PC-3 (cell line): ENCODE results near the gene UPF2. TPM values are rescaled to one million over a fixed set of nuclear protein-coding genes. Genes with fewer than 3 reads are reported as not detected.

Experiments
- ATAC-seq: fragments of 200-7000 bp; cut with Tn5 transposase; 2 replicates; pipeline ENCODE4 v1.9.1; 2020; ENCODE audit warnings: mild to moderate bottlenecking, moderate library complexity
- Bru-seq: library from RNA; stranded (reverse); fragments of 400-500 nt; gene quantifications from one replicate; lab custom pipeline; 2021; lab: Mats Ljungman, UMichigan
- BruChase-seq, 2 experiments: library from RNA; stranded (reverse); fragments of 400-500 nt; gene quantifications; one replicate each; lab custom pipeline; 2021; lab: Mats Ljungman, UMichigan
- BruUV-seq: library from RNA; stranded (reverse); fragments of 400-500 nt; replicated peaks from 2 replicates; lab custom pipeline; 2021; lab: Mats Ljungman, UMichigan
- CTCF ChIA-PET: fragments of 300-600 bp; sonication (Branson Sonifier 250); formaldehyde crosslinking; loops from one replicate; lab custom pipeline; 2022; ENCODE audit warnings: antibody characterized with exemption; lab: Charles Lee
- POLR2A ChIA-PET: fragments of 300-600 bp; sonication (Branson Sonifier 250); formaldehyde crosslinking; loops from one replicate; lab custom pipeline; 2022; ENCODE audit warnings: antibody characterized with exemption; ENCODE audit not compliant: unreplicated experiment; lab: Charles Lee
- DNase-seq: peaks from one replicate; pipeline ENCODE4 v3.0.0-alpha.2; 2015
- H2AFZ ChIP-seq: fragments of 300-600 bp; sonication (generic); 2 replicates; pipeline ENCODE4 v1.6.0; 2016; ENCODE audit warnings: antibody characterized with exemption, low read length
- H3F3A ChIP-seq: fragments of 300-600 bp; sonication (generic); one replicate; pipeline ENCODE4 v1.6.0; 2017; ENCODE audit warnings: antibody characterized with exemption, low read length, control low read depth, mild to moderate bottlenecking; ENCODE audit not compliant: unreplicated experiment
- H3K27ac ChIP-seq: fragments of 300-600 bp; sonication (generic); 2 replicates; pipeline ENCODE4 v1.5.1; 2016; ENCODE audit warnings: mild to moderate bottlenecking, low read length
- H3K27me3 ChIP-seq: fragments of 300-600 bp; sonication (generic); 2 replicates; pipeline ENCODE4 v1.6.1; 2016; ENCODE audit warnings: low read length, mixed read lengths
- H3K36me3 ChIP-seq: fragments of 300-600 bp; sonication (generic); 2 replicates; pipeline ENCODE4 v1.6.1; 2016; ENCODE audit warnings: low read depth, mixed run types, low read length, mixed read lengths
- H3K4me1 ChIP-seq: fragments of 300-600 bp; sonication (generic); 2 replicates; pipeline ENCODE4 v1.5.1; 2016; ENCODE audit warnings: low read length; ENCODE audit not compliant: insufficient read depth
- H3K4me2 ChIP-seq: fragments of 300-600 bp; sonication (generic); 2 replicates; pipeline ENCODE4 v1.6.0; 2016; ENCODE audit warnings: low read length
- H3K4me3 ChIP-seq: fragments of 300-600 bp; sonication (generic); 2 replicates; pipeline ENCODE4 v1.5.1; 2016; ENCODE audit warnings: mild to moderate bottlenecking, low read length, mixed read lengths
- H3K79me2 ChIP-seq: fragments of 300-600 bp; sonication (generic); 2 replicates; pipeline ENCODE4 v1.6.1; 2017; ENCODE audit warnings: low read length, mixed read lengths
- H3K9ac ChIP-seq: fragments of 300-600 bp; sonication (generic); 2 replicates; pipeline ENCODE4 v1.6.0; 2016; ENCODE audit warnings: mild to moderate bottlenecking, low read length
- H3K9me2 ChIP-seq: fragments of 300-600 bp; sonication (generic); replicated peaks from 2 replicates; pipeline ENCODE4 v1.6.1; 2016; ENCODE audit warnings: mixed run types, low read length, mixed read lengths
- H3K9me3 ChIP-seq: fragments of 300-600 bp; sonication (generic); 2 replicates; pipeline ENCODE4 v1.6.1; 2016; ENCODE audit warnings: low read length, mixed read lengths
- H4K20me1 ChIP-seq: fragments of 300-600 bp; sonication (generic); 2 replicates; pipeline ENCODE4 v1.6.1; 2016; ENCODE audit warnings: low read length, mixed read lengths
- CTCF ChIP-seq: fragments of 300-600 bp; sonication (generic); conservative IDR thresholded peaks from 2 replicates; pipeline ENCODE4 v1.5.1; 2017; ENCODE audit warnings: antibody characterized with exemption, low read depth, mild to moderate bottlenecking, low read length
- EZH2 ChIP-seq: fragments of 300-600 bp; sonication (generic); IDR thresholded peaks from one replicate; pipeline ENCODE4 v1.6.1; 2017; ENCODE audit warnings: antibody characterized with exemption, mild to moderate bottlenecking, low read length; ENCODE audit not compliant: unreplicated experiment
- EZH2phosphoT487 ChIP-seq: fragments of 300-600 bp; sonication (generic); IDR thresholded peaks from 2 replicates; pipeline ENCODE4 v1.6.1; 2018; ENCODE audit warnings: mild to moderate bottlenecking, antibody characterized with exemption, low read length, borderline replicate concordance
- intact Hi-C: fragments of 100-400 bp; cut with micrococcal nuclease; formaldehyde crosslinking; loops from 2 replicates; pipeline ENCODE4 v1.9.0; 2023
- long read RNA-seq: library from polyadenylated mRNA; unstranded; transcript quantifications from one replicate; pipeline ENCODE4 v2.0.0, GENCODE V29; 2021; ENCODE audit not compliant: unreplicated experiment
- total RNA-seq: library from RNA; depleted of rRNA; stranded (reverse); fragments of >200 nt; gene quantifications from 2 replicates; pipeline ENCODE4 v1.2.3, GENCODE V29; 2014; rRNA removed

UPF2 gene
- total RNA-seq (10.4 and 12.0 TPM in 2 replicates), Bru-seq, nascent RNA (percentile 76 among the genes with signal in this experiment), BruChase-seq, experiment 1, labeled RNA remaining after a 6-hour chase (percentile 74 among the genes with signal in this experiment), BruChase-seq, experiment 2, labeled RNA remaining after a 2-hour chase (percentile 73 among the genes with signal in this experiment)
- long read RNA-seq, full-length matches to known transcripts, result 43 of 74 reads
- long read RNA-seq, partial matches to known transcripts, result 22 of 74 reads
- long read RNA-seq, other reads (novel, unspliced or antisense), result 9 of 74 reads

GRCh38 chr10:12042797-12043651 lies at the start of gene UPF2:
Gene UPF2, minus strand, starts transcription at chr10:12042809. Its CDS starts 7,386 bp downstream, at chr10:12035423.
- Histone ChIP-seq H3K27me3 (no peaks in the 10 kb centered on the region), H3K4me3 (peak within 1 kb of the TSS; percentile 83), H3K27ac (peak within 1 kb of the TSS; percentile 95), H3F3A (no peaks in the 10 kb centered on the region), H3K36me3 (no peaks in the 10 kb centered on the region), H3K79me2 (peaks cover 44% of the 10 kb centered on the region), H2AFZ (peak within 1 kb of the TSS; percentile 95), H4K20me1 (no peaks in the 10 kb centered on the region), H3K9me3 (no peaks in the 10 kb centered on the region), H3K9me2 (no peaks in the 10 kb centered on the region), H3K4me1 (peaks cover 11% of the 10 kb centered on the region), H3K9ac (peak within 1 kb of the TSS; percentile 99), H3K4me2 (peak within 1 kb of the TSS; percentile 82)
- ChIA-PET CTCF (no interaction called here), POLR2A (no interaction called here)
- DNase-seq (peak; percentile 89), ATAC-seq (peak; percentile 82)
- TF ChIP-seq CTCF, result no peak
- no peak for TF ChIP-seq EZH2
- no peak for TF ChIP-seq EZH2phosphoT487
- no TSS peak for BruUV-seq
- intact Hi-C loops, result loop anchor here (1.0 kb wide), 1 partner anchor 24 kb away; no protein-coding TSS in a partner anchor

- ATAC-seq, result no peak
- Histone ChIP-seq H3K27me3 (no peaks in the 10 kb centered on the region), H2AFZ (no peak overlapping the region), H3K27ac (no peak overlapping the region), H3K79me2 (no peaks in the 10 kb centered on the region), H3K9me2 (no peaks in the 10 kb centered on the region), H3K4me3 (no peak overlapping the region), H3K4me1 (no peaks in the 10 kb centered on the region), H4K20me1 (no peaks in the 10 kb centered on the region), H3K9ac (no peak overlapping the region), H3F3A (no peaks in the 10 kb centered on the region), H3K4me2 (no peak overlapping the region), H3K36me3 (no peaks in the 10 kb centered on the region), H3K9me3 (no peaks in the 10 kb centered on the region)
- CTCF ChIA-PET, result no interaction called here
- DNase-seq, result no peak
- POLR2A ChIA-PET, result no interaction called here
- intact Hi-C loops, result no loop called here
- TF ChIP-seq CTCF, result no peak
- no peak for TF ChIP-seq EZH2phosphoT487
- no peak for TF ChIP-seq EZH2
- BruUV-seq, result no TSS peak
These were observed 48.8 kb upstream of the UPF2 start for GRCh38 chr10:12091421-12091820.
